Erythroblast (primary cell): ENCODE results near the gene SNPH.

ENCODE experiments used
- GATA1 ChIP-seq: IDR thresholded peaks from 2 replicates; pipeline ENCODE4 v1.6.1; 2011; ENCODE audit warnings: low read depth, mild to moderate bottlenecking, control low read depth, low read length, moderate library complexity
- POLR2A ChIP-seq: IDR thresholded peaks from 2 replicates; pipeline ENCODE4 v1.6.1; 2011; ENCODE audit warnings: mild to moderate bottlenecking, low read length

DNA sequence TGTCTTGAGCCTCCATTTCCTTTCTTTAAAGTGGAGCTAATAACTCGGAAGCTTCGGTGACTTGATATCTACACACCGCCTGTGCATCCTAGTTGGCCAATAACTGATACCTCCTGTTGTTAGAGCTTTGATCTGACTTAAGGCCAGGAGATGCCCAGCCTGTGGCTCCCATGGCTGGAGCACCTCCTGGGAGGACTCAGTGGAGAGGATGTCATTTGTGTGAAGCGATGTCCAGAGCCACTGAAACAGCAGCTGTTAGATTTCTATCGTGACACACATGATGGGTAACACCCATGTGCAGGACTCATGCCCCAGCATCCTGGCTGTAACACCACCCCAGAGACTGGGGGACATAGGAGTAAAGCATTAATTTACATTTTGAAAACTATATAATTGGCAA, 32.1 kb downstream of the SNPH start:
- TF ChIP-seq POLR2A: no peak
- TF ChIP-seq GATA1: no peak
